D721Med (cell line): ENCODE data around the gene KLB.

Experiments used
- DNase-seq: peaks from one replicate; pipeline ENCODE4 v3.0.0; 2011; ENCODE audit warnings: low spot score; ENCODE audit not compliant: insufficient read length
- FAIRE-seq: peaks from 2 replicates; lab custom pipeline; 2011; peaks lifted over from hg19 to GRCh38; lab: Jason Lieb, UNC
- CTCF ChIP-seq: IDR thresholded peaks from 2 replicates; pipeline ENCODE4 v1.5.1; 2012; ENCODE audit warnings: mild to moderate bottlenecking, control low read depth; ENCODE audit not compliant: insufficient read depth; ENCODE audit errors: missing control alignments

The KLB gene

GRCh38 chr4:39446842-39447573 is 40.3 kb downstream of the KLB start:
- no peak for TF ChIP-seq CTCF
- DNase-seq: no peak
- no peak for FAIRE-seq

- no peak for TF ChIP-seq CTCF
- no peak for FAIRE-seq
- DNase-seq: no peak
Observed at GRCh38 chr4:39450618-39451017, 43.9 kb downstream of the KLB start.

GRCh38 chr4:39451423-39452023 is 44.8 kb downstream of the KLB start:
- no peak for TF ChIP-seq CTCF
- FAIRE-seq (no peak), DNase-seq (no peak)

- TF ChIP-seq CTCF: no peak
- DNase-seq: no peak
- FAIRE-seq: no peak
Observed at GRCh38 chr4:39452153-39452859, 45.6 kb downstream of the KLB start.

GRCh38 chr4:39452860-39453587 is 46.3 kb downstream of the KLB start:
- TF ChIP-seq CTCF: no peak
- DNase-seq (no peak), FAIRE-seq (no peak)

GRCh38 chr4:39453738-39454137 is 47.0 kb downstream of the KLB start:
- DNase-seq: no peak
- FAIRE-seq: no peak
- no peak for TF ChIP-seq CTCF
